ENCODE data around the gene SPEM2.

SPEM2 gene

DNA sequence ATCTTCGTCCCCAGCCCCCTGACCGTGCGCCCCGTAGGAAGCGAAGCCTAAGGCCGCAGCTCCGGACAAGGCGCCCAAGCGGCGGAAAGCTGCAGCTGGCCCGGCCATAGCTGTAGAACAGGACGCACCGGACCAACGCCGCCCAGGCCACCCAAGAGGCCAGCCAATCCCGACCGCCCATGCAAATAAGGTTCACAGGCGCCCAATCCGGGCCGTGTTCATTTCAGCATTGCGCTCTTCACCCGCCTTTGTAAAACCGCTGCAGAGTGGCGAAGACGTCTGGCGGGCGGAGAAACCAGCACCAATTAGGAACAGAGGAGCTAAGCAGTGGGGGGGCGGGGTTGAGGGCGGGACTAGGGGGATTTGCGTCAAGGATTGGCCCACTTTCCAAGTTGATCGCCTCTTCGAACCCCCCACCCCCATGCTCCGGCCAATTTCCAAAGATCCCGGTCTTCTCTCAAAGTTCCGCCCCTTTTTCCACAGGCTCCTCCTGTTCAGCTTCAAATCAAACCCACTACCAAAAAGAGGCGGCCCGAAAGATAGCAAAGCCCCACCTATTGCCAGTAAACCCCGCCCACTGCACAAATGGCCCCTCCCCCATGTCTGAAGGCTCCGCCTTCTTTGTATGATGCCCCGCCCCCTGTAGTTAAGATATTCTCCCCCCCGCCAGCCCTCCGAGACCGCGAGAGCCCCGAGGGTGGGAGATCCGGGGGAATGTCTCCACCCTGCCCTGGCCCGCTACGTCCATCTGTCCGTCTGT, 21.3 kb upstream of the SPEM2 start, which contains the start of gene TMEM256:
Gene TMEM256 (minus strand): TSS at position 121 of the 760 bp plus-strand sequence. CDS start 13 bp downstream, at position 108.
- DNase-seq = peak; percentile 100

DNA sequence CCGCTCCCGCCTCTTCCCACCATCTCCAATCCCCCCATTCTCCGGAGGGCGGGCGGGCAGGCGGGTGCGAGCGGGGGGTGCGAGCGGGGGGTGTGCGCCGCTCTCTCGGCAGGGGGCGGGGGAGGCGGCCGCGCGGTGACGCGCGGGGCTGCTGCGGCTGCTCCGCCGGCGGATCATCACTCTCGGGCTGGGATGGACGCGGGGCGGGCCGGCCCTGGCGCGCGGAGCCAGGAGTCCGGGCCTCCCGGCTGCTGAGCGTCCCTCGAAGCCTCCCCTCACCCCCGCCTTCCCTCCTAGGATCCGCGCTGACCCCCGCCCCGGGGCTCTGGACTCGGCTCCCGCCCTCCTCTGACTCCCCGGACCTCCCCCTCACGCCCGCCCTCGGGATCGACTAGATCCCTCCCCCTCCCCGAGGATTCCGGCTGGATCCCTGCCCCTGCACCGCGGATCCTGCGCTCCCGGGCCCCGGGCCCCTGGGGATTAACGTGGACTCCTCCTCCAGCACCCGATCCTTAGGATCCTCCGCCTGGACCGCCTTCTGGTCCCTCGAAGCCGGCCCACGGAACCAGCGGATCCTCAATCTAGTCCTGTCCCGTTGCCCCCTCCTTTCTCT, 20.6 kb upstream of the SPEM2 start:
- DNase-seq = no peak

DNA sequence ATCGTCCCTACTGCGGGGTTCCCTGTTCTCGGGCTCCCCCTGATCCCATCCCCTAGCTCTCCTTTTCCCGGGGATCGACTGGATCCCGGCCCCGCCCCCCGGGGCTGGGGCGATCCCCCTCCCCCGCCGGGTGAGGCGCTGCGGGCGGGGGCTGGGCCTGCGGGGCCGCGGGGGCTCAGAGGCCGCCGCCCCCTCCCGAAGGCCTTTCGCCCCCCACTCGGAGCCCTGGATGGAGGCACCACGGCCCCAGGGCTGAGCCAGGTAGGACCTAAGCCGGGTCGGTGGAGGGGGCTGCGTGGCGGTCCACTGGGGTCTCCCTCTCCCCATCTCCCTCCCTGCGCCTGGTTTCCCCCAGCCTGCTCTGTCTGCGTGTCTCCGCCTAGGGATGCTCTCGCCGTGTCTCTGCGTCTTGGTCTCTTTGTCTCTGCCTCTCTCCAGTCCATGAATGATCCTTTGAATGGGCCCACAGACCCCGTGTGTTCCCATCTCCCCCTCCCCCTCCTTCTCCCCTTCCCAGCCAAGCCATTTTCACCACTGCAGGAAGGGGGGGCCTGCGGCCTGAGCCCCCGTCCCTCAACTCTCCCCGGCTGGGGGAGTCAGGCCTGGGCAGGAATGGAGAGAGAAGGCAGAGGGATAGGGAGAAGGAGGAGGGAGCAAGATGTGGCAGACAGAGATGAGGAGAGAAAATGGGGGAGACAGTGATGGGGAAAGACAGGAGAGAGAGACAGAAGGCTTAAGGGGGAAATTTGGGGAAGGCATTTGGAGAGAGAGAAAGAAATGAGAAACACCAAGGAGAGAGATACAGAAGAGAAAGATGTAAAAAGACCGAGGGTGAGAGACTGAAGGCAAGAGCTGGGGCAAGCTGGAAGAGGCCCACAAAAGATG, 19.8 kb upstream of the SPEM2 start:
- no peak for DNase-seq

DNA sequence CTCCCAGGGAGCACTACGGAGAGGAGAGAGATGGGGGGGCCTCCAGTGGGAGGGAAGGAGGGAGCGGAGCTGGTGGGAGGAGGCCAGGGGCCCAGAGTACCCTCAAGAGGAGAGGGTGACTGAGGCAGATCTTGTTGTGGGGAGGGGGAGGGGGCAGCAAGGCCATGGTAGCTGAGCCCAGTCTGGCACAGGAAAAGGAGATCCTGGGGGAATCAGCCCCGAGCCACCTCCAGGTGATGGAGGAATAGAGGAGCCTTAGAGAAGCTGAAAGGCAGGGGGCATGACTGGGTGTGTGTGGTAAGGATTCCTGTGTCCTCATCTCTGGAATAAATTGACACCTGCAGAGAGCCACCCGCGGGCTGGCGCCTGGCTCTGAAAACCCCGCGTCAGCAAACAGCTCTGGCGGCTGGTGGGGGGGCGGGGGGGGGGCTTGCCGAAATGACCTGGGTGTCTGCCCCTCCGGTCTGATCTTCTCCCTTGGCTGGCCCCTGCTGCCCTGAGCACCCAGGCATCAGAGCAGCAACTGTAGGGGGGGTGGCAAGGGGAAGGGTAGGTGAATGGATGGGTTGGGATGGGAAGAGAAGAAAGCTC, 19.1 kb upstream of the SPEM2 start:
- no peak for DNase-seq

DNA sequence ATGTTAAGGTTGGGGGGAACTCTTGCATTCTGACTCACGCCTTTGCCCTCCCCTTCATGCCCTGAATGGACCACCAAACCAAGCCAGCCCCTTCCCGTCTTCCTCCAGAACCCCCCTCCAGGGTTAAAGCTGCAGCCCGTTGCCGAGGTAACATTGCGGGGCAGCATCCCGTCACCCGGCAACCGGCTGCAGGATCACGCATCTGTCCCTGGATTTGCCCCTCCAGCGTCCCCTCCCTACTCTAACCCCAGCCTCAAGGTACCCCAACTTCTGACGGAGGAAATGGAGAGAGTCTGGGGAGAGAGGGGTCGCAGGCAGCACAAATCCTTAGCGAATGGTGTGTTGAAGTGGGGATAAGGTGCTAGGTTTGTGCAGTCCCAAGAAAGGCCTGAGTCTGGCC, 18.3 kb upstream of the SPEM2 start:
- DNase-seq = no peak

DNA sequence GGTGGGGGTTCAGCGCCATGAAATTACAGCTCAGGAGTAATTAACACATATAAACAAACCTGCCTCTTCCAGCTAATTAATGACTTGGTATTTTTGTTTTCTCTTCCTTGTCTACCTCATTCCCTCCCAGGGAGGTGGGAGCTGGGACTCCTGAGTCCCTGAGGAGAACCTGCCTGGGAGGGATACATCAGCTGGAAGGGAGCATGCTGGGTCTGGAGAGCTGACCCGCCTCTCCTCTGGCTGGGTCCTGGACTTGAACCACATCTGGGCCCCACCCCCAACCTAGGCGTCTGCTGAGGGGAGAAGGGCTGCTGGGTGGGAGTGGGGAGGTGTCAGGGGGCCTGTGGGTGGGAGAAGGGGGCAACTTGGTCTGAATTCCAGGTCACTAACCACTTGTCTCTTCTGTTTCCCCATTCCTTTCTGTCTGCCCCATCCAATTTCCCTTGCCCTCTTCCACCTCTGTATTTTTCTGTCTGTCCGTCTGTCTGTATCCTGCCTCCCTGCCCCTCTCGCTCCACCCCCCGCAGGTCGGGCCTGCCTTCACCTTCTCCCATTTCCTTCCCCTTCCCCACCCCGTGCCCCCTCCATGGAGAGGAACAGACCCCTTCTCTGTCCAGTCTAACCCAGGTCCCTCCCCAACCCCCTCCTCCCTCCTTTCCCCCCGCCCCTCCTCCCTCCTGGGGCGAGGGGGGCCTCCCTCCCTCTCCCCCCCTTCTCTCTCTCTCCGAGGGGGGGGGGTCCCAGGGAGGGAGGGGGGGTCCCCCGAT, 17.7 kb upstream of the SPEM2 start, which contains the start of gene NLGN2:
Gene NLGN2 (plus strand): TSS at position 361 of the 767 bp plus-strand sequence. CDS start 411 bp downstream, outside the sequence.
- DNase-seq = no peak

DNA sequence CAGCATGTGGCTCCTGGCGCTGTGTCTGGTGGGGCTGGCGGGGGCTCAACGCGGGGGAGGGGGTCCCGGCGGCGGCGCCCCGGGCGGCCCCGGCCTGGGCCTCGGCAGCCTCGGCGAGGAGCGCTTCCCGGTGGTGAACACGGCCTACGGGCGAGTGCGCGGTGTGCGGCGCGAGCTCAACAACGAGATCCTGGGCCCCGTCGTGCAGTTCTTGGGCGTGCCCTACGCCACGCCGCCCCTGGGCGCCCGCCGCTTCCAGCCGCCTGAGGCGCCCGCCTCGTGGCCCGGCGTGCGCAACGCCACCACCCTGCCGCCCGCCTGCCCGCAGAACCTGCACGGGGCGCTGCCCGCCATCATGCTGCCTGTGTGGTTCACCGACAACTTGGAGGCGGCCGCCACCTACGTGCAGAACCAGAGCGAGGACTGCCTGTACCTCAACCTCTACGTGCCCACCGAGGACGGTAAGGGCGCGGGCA, 17.1 kb upstream of the SPEM2 start:
- no peak for DNase-seq

DNA sequence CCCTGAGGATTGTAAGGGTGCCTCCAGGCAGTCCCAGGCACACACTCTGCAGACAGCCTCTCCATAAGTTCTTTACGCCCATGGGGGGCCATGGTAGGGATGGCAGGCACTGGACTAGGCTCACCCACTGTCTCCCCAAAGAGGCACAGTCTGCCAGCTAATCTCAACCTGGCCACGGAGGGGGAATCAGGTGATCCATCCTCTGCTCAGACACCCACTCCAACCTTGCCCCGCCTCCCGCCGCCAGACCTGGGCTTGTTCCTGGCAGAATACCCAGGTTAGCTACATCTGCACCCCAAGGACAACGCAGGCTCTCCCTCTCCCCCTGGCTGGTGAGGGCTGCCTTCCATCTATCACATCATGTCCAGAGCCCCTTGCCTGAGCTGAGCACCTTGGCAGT, 16.6 kb upstream of the SPEM2 start:
- no peak for DNase-seq

DNA sequence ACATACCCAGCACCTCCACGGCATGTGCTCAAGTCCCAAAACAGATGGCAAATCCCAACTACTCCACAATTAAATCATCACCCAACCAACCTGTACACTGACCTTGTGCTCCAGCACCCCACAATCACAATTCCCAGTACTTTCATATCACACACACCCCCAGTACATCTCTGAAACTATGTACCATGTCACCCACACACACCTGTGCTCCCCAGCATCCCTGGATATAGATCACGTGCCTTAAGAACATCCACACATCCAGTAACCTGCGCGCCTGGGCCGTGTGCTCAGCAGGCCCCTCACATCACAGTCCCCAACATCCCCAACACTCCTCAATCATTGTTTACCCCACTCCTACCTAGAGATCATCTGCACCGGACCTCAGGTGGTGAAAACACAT, 15.7 kb upstream of the SPEM2 start:
- DNase-seq = no peak

DNA sequence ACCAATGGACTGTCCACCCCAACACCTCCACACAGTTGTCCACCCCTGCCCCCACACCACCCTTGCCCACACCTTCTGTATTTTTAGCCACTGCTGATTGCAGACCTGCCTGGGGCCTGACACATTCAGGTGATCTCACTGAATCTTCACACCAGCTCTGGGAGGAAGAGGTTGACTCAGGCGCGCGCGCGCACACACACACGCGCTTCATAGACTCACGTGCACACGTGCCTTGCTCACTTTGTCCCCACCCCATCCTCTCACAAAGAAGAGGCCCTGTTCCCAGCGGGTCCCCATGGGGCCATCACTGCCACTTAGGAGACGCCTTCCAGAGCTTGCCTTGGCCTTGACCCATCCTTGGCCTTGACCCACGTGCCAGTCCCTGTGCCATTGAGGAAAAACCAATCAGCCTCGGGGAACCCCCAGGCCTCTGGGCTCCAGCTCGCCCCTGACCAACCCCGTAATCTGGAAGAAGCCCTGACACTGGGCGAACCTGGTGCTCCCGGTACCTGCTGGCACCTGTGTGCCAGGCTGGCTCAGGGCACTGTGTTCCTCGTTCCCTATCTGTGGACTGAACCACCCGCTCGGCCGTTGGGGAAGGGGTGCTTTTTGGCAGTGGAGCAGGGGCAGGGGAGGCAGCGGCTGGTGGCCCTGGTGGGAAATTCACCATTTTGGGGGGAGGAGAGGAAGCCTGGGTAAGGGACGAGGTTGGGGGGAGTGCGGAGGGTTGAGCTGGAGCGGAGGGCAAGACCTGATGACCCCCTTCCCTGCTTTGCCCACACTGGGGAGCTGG, 14.6 kb upstream of the SPEM2 start:
- no peak for DNase-seq

DNA sequence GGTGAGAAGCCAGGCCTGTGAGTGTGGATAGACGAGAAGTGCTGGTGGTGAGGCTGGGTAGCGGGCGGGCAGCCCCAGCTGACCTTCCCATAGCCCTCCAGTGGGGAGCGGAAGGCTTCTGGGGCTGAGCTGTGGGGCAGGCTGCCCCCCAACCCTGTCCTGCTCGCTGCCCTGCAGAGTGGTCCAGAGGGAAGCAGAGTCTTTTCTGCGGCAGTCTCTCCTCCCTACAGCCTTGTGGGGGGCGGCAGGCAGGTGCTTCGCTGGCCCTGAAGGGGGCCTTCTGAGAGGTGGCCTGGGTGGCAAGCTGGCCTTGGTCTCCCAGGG, 14.0 kb upstream of the SPEM2 start:
- DNase-seq = no peak

DNA sequence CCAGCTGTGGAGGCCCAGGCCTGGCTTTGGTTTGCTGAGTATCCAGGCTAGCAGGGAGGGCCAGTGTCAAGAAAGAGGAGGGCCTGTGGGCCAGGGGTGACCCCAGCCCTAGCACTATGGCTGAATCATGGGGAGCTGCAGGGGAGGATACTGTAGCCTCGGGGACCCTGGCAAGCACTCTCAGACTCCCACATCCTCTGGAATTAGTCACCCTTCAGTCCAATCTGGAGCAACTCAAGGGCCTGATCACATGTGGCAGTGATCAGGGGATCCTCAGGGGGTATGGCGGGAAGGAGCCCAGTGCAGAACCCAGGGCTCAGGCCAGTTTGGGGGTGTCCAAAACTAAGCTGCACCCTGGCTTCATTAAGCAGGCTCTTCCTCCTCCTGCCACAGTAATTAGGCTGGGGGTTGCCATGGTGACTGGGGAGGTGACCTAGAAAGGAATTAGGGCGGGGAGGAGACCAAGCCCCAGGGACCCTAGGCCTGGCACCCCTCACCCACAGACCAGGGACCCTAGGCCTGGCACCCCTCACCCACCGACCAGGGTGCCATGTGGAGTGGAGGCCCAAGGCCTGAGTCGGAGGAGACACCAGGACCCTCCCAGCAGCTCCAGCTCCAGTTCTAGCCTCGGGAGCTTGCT, 11.9 kb upstream of the SPEM2 start:
- DNase-seq = peak; percentile 52

DNA sequence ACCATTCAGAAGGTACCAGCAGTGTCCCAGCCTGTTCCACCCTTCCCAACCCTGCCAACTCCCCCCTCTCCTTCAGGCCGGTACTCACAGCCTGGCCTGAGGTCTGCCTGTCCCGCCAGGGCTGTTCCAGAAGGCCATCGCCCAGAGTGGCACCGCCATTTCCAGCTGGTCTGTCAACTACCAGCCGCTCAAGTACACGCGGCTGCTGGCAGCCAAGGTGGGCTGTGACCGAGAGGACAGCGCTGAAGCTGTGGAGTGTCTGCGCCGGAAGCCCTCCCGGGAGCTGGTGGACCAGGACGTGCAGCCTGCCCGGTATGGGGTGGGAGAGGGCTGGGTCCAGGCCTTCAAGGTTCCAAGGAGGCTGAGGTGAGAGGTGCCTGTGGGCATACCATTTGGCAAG, 10.6 kb upstream of the SPEM2 start:
- DNase-seq = no peak

DNA sequence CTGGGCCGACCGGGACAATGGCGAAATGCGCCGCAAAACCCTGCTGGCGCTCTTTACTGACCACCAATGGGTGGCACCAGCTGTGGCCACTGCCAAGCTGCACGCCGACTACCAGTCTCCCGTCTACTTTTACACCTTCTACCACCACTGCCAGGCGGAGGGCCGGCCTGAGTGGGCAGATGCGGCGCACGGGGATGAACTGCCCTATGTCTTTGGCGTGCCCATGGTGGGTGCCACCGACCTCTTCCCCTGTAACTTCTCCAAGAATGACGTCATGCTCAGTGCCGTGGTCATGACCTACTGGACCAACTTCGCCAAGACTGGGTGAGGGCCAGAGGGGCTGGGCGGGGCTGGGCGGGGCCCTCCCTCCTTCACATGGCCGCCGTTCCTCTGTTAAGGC, 9.6 kb upstream of the SPEM2 start:
- no peak for DNase-seq

DNA sequence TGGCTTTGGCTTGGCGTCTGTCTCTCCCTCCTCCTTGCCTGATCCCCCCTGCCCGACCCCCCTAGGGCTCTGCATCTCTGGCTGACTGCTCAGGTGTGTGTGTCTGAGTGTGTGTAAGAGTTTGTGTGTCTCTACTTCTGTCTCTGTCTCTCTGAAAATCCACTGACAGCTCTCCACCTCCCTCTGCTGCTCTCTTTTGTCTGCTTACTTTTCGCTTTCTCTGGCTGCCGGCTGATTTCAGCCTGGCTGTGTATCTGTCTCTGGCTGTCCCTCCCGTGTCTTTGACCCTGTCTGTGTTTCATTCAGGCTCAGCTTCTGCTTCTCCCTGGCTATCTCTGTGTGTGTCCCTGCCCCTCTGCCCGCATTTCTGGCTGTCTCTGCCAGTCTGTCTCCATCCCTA, 9.1 kb upstream of the SPEM2 start:
- no peak for DNase-seq

DNA sequence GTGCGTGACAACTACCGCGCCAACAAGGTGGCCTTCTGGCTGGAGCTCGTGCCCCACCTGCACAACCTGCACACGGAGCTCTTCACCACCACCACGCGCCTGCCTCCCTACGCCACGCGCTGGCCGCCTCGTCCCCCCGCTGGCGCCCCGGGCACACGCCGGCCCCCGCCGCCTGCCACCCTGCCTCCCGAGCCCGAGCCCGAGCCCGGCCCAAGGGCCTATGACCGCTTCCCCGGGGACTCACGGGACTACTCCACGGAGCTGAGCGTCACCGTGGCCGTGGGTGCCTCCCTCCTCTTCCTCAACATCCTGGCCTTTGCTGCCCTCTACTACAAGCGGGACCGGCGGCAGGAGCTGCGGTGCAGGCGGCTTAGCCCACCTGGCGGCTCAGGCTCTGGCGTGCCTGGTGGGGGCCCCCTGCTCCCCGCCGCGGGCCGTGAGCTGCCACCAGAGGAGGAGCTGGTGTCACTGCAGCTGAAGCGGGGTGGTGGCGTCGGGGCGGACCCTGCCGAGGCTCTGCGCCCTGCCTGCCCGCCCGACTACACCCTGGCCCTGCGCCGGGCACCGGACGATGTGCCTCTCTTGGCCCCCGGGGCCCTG, 8.3 kb upstream of the SPEM2 start:
- no peak for DNase-seq

DNA sequence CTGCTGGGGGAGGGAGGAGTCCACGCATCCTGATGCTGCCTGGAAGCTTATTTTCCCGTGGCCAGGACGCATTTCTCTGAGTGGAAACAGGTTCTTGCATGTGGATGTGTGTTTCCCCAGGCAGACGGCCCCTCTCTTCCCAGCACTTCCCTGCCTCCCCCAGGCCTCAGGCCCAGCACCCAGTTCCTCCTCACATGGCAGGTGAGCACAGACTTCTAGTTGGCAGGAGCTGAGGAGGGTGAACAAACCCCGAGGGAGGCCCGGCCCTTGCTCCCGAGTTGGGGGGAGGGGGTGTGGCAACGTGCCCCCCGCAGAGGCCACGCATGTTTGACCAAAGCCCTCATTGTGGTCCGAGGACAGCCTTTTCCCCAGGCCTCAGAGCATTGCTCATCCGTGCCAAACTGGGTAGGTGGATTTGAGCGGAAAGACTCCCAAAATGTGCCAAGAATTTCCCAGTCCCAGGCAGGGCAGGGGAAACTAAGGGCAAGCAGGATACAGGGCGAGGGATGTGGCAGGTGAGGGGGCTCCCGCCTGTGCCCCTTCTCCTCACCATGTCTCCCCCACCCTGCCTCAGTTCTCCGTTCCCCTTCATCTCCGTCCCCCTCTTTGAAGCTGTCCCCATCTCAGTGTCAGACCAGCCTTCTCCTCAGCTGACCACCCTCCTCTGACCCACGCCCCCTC, 6.8 kb upstream of the SPEM2 start:
- DNase-seq = no peak

DNA sequence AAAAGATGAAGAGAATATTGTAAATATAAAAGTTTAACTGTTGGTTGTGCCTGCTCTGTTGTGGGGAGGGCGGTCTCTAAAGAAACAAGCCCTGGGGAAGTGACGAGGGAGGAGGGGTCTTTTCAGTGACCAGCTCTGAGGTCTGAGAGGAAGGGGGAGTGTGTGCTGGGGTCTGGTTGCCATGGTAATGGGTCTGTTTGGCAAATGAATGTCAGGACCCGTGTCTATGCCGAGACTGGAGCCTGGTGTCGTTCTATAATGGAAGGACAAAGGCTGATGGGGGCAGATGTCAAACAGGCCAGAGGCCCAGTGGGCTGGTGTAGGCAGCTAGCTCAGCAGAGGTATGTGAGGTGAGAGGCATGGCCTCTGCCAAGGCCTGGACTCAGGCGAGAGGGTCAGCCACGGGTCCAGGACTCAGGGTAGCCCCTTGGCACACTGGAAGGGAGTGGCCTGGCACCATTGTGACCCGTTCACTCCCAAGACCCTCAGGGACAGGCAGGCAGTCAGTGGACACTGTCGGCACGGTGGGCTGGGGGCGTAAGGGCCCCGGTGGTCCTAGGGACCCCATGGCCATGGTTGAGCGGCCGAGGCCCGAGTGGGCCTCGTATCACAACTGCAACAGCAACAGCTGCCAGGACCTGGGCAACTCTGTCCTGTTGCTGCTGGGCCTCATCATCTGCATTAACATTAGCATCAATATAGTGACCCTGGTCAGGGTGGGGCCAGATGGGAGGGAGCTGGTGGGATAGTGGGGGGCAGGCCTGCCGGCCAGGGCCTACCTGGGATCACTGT, 5.4 kb upstream of the SPEM2 start, which contains the start of gene SPEM1:
Gene SPEM1 (plus strand): TSS at position 506 of the 792 bp plus-strand sequence. CDS start 61 bp downstream, at position 567.
- DNase-seq = no peak

DNA sequence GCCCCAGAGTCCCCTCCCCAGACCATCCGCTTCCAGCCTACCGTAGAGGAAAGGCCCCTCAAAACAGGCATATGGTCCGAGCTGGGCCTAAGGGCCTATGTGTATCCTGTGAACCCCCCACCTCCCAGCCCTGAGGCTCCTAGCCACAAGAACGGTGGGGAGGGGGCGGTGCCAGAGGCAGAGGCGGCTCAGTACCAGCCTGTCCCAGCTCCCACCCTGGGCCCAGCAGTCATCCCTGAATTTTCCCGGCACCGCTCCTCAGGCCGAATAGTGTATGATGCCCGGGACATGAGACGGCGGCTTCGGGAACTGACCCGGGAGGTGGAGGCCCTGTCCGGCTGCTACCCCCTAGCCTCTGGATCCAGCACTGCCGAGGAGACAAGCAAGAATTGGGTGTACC, 4.2 kb upstream of the SPEM2 start:
- DNase-seq = no peak
